K562 (cell line): ENCODE measurements around the gene USP27X. TPM values are rescaled to one million over a fixed set of nuclear protein-coding genes. Genes with fewer than 3 reads are reported as not detected.
A peak's percentile ranks its signal among the peaks of the same experiment; 100 is the strongest.

Source experiments
- ATAC-seq: fragments of 200-7000 bp; cut with Tn5 transposase; 3 replicates; pipeline ENCODE4 v1.9.1; 2020; ENCODE audit warnings: moderate library complexity
- BruUV-seq: library from RNA; stranded (reverse); fragments of 400-500 nt; replicated peaks from 2 replicates; lab custom pipeline; 2021; lab: Mats Ljungman, UMichigan
- CTCF ChIA-PET: fragments of 300-600 bp; formaldehyde crosslinking; extraction: SDS; loops from one replicate; lab custom pipeline; 2021; ENCODE audit warnings: low intra/inter-chr PET ratio; lab: Yijun Ruan, JAX
- POLR2A ChIA-PET: fragments of 300-600, 350-650 bp; sonication (Branson Sonifier 250); formaldehyde crosslinking; extraction: SDS; loops from one replicate; lab custom pipeline; 2021; ENCODE audit warnings: antibody characterized with exemption, inconsistent platforms; lab: Yijun Ruan, JAX
- DNase-seq, 4 experiments: peaks; one replicate each; pipeline versions ENCODE4 v3.0.0 to v3.0.0-alpha.2; 2011 to 2018; ENCODE audit warnings: low spot score in 3 of 4, mixed read lengths in 3 of 4; ENCODE audit errors: extremely low read depth in 1 of 4
- FAIRE-seq: peaks from 2 replicates; lab custom pipeline; 2011; peaks lifted over from hg19 to GRCh38; lab: Jason Lieb, UNC
- H2AFZ ChIP-seq: 2 replicates; pipeline ENCODE4 v1.6.0; 2011; ENCODE audit warnings: low read depth, low read length, control low read depth, inconsistent platforms
- H3K27ac ChIP-seq: fragments of 200-600 bp; 3 replicates; pipeline ENCODE4 v1.8.0; 2011; ENCODE audit warnings: low read depth, mild to moderate bottlenecking, control low read depth, inconsistent platforms, low read length, moderate library complexity, mixed read lengths; ENCODE audit errors: extremely low read depth
- H3K27me3 ChIP-seq, 2 experiments: fragments of 300-600 bp in 1 of 2; 2 replicates in 1 of 2; 3 replicates in 1 of 2; pipeline versions ENCODE4 v1.6.0 to v1.8.0; 2011; ENCODE audit warnings: inconsistent platforms in 2 of 2, low read length in 2 of 2, mild to moderate bottlenecking in 1 of 2, mixed read lengths in 1 of 2, moderate library complexity in 1 of 2; ENCODE audit not compliant: control insufficient read depth in 2 of 2, insufficient read depth in 2 of 2
- H3K36me3 ChIP-seq: fragments of 300-600 bp; 3 replicates; pipeline ENCODE4 v1.8.0; 2011; ENCODE audit warnings: mild to moderate bottlenecking, low read length, inconsistent platforms; ENCODE audit not compliant: control insufficient read depth, insufficient read depth
- H3K4me1 ChIP-seq, 2 experiments: fragments of 200-600 bp in 1 of 2; replicated peaks in 1 of 2; 2 replicates in 1 of 2; 3 replicates in 1 of 2; pipeline versions ENCODE4 v1.5.1 to v1.8.0; 2011; ENCODE audit warnings: inconsistent platforms in 2 of 2, low read length in 2 of 2, mild to moderate bottlenecking in 1 of 2, mixed read lengths in 1 of 2, moderate library complexity in 1 of 2; ENCODE audit not compliant: control insufficient read depth in 2 of 2, insufficient read depth in 2 of 2
- H3K4me2 ChIP-seq: 2 replicates; pipeline ENCODE4 v1.6.1; 2011; ENCODE audit warnings: low read length, control low read depth, inconsistent platforms, mixed read lengths; ENCODE audit not compliant: insufficient read depth
- H3K4me3 ChIP-seq: fragments of 200-600 bp; sonication (generic), shearing (Covaris generic); 2 replicates; pipeline ENCODE4 v1.5.1; 2016; ENCODE audit warnings: control low read depth, inconsistent platforms
- H3K79me2 ChIP-seq: fragments of 200-600 bp; 3 replicates; pipeline ENCODE4 v1.8.0; 2011; ENCODE audit warnings: low read length, inconsistent platforms; ENCODE audit not compliant: control insufficient read depth, insufficient read depth
- H3K9ac ChIP-seq, 2 experiments: 2 replicates each; pipeline versions ENCODE4 v1.6.0 to v1.6.1; 2011; ENCODE audit warnings: low read depth in 2 of 2, low read length in 2 of 2, control low read depth in 1 of 2, inconsistent platforms in 1 of 2, mild to moderate bottlenecking in 1 of 2, mixed read lengths in 1 of 2; ENCODE audit not compliant: insufficient read depth in 1 of 2
- H3K9me1 ChIP-seq: one replicate; pipeline ENCODE4 v1.6.0; 2011; ENCODE audit warnings: inconsistent platforms, mild to moderate bottlenecking, low read length, moderate library complexity; ENCODE audit not compliant: control insufficient read depth, insufficient read depth
- H3K9me3 ChIP-seq: replicated peaks from 2 replicates; pipeline ENCODE4 v1.5.1; 2011; ENCODE audit warnings: low read depth, low read length, inconsistent platforms; ENCODE audit not compliant: control insufficient read depth, insufficient read depth
- H4K20me1 ChIP-seq: replicated peaks from 2 replicates; pipeline ENCODE4 v1.6.1; 2011; ENCODE audit warnings: low read length, inconsistent platforms, mixed read lengths; ENCODE audit not compliant: control insufficient read depth, insufficient read depth
- BCL6 ChIP-seq: fragments of 250-450 bp; sonication (Bioruptor Pico); IDR thresholded peaks from 2 replicates; pipeline ENCODE4 v1.4.0; 2020
- CEBPB ChIP-seq: fragments of 450-650 bp; IDR thresholded peaks from 2 replicates; pipeline ENCODE4 v1.6.1; 2016; ENCODE audit warnings: missing genetic modification characterization, missing compliant biosample characterization
- CHD4 ChIP-seq: fragments of 200-600 bp; sonication (generic); IDR thresholded peaks from 3 replicates; pipeline ENCODE4 v1.6.1; 2012; ENCODE audit warnings: low read depth, mild to moderate bottlenecking, mixed read lengths, low read length, inconsistent platforms; ENCODE audit not compliant: insufficient read depth, insufficient replicate concordance, poor library complexity, severe bottlenecking
- DIDO1 ChIP-seq: fragments of 450-650 bp; IDR thresholded peaks from 2 replicates; pipeline ENCODE4 v1.6.1; 2016; ENCODE audit warnings: low read depth, missing biosample characterization, missing genetic modification characterization
- EWSR1 ChIP-seq: fragments of 450-650 bp; IDR thresholded peaks from 2 replicates; pipeline ENCODE4 v1.6.1; 2018; ENCODE audit warnings: borderline replicate concordance, mild to moderate bottlenecking, low read depth, moderate library complexity; ENCODE audit not compliant: partially characterized antibody
- HMG20A ChIP-seq: fragments of 450-650 bp; formaldehyde crosslinking; conservative IDR thresholded peaks from 2 replicates; pipeline ENCODE4 v1.4.0; 2020; ENCODE audit warnings: mild to moderate bottlenecking, mixed read lengths
- KHSRP ChIP-seq: fragments of 450-650 bp; IDR thresholded peaks from 2 replicates; pipeline ENCODE4 v1.6.1; 2017
- MCM7 ChIP-seq, 2 experiments: fragments of 450-650 bp; IDR thresholded peaks; 2 replicates each; pipeline ENCODE4 v1.6.1; 2016 to 2018
- NFE2 ChIP-seq: IDR thresholded peaks from 2 replicates; pipeline ENCODE4 v1.6.1; 2014; ENCODE audit warnings: antibody characterized with exemption, low read depth
- STAT6 ChIP-seq: sonication (generic); formaldehyde crosslinking; IDR thresholded peaks from 2 replicates; pipeline ENCODE4 v1.8.1; 2023; ENCODE audit warnings: mild to moderate bottlenecking, missing genetic modification reagents
- TEAD2 ChIP-seq: fragments of 450-650 bp; IDR thresholded peaks from 2 replicates; pipeline ENCODE4 v1.6.1; 2016; ENCODE audit warnings: missing genetic modification characterization, control low read depth, missing compliant biosample characterization
- TGIF2 ChIP-seq: sonication (generic); formaldehyde crosslinking; IDR thresholded peaks from 2 replicates; pipeline ENCODE4 v1.8.1; 2022; ENCODE audit warnings: mild to moderate bottlenecking, missing genetic modification reagents, moderate library complexity
- ZNF239 ChIP-seq: fragments of 250-450 bp; sonication (Bioruptor Pico); IDR thresholded peaks from 2 replicates; pipeline ENCODE4 v1.4.0; 2020; ENCODE audit warnings: mild to moderate bottlenecking
- ZNF316 ChIP-seq: fragments of 450-650 bp; IDR thresholded peaks from 2 replicates; pipeline ENCODE4 v1.6.1; 2016
- ZNF398 ChIP-seq: fragments of 250-450 bp; sonication (Bioruptor Pico); IDR thresholded peaks from 2 replicates; pipeline ENCODE4 v1.8.0; 2021; ENCODE audit warnings: moderate library complexity, mild to moderate bottlenecking, inconsistent platforms
- ZNF584 ChIP-seq: fragments of 200-800 bp; sonication (Bioruptor generic); IDR thresholded peaks from 2 replicates; pipeline ENCODE4 v1.6.1; 2016; ENCODE audit warnings: low read depth, mild to moderate bottlenecking, missing genetic modification characterization, missing compliant biosample characterization
- ZNF668 ChIP-seq: fragments of 250-450 bp; sonication (Bioruptor Pico); IDR thresholded peaks from 2 replicates; pipeline ENCODE4 v1.8.0; 2022; ENCODE audit warnings: mild to moderate bottlenecking, inconsistent platforms
- ZNF79 ChIP-seq: fragments of 250-450 bp; sonication (Bioruptor Pico); IDR thresholded peaks from 2 replicates; pipeline ENCODE4 v1.4.0; 2020; ENCODE audit warnings: low read depth, mild to moderate bottlenecking, moderate library complexity
- whole genome bisulfite sequencing: fragments of 100-300 bp; shearing (Covaris generic); methylation state at CpG from one replicate; pipeline ENCODE4 v1.1.6; 2016; ENCODE audit warnings: low coverage, mixed read lengths; ENCODE audit not compliant: insufficient coverage; ENCODE audit errors: missing lambda C conversion rate; 5-methylcytosine and 5-hydroxymethylcytosine counted together
- in situ Hi-C: fragments of 300-500 bp; cut with MboI; formaldehyde crosslinking; loops from 4 replicates; pipeline ENCODE4 v1.15.0; 2018; ENCODE audit warnings: inconsistent platforms, mixed read lengths
- intact Hi-C: fragments of 100-400 bp; cut with micrococcal nuclease; formaldehyde crosslinking; loops from 2 replicates; pipeline ENCODE4 v1.14.2; 2022
- polyA plus RNA-seq, 8 experiments: library from polyadenylated mRNA; depleted of rRNA in 4 of 8; stranded (reverse) in 5 of 8; unstranded in 3 of 8; fragments of >200 nt; fragmentation: Nextera tagmentation in 2 of 8; fragmentation: Illumina TruSeq in 1 of 8; extraction: Ambion mirVana in 2 of 8; extraction: Trizol in 1 of 8; gene quantifications; 2 replicates each; pipeline versions ENCODE4 v1.2.1 to v1.2.3, GENCODE V29; 2011 to 2014; ENCODE audit warnings: inconsistent platforms in 1 of 8, missing spikeins in 1 of 8
- total RNA-seq, 7 experiments: library from RNA; depleted of rRNA in 6 of 7; stranded (reverse); fragments of >200 nt in 6 of 7; fragmentation: Illumina TruSeq in 2 of 7; extraction: Trizol in 2 of 7; gene quantifications; 2 replicates each; pipeline versions ENCODE4 v1.2.1 to v1.2.3, GENCODE V29; 2011 to 2021; ENCODE audit warnings: low replicate concordance in 1 of 7

Gene USP27X
- total and polyA plus RNA-seq, 9 of the 15 experiments (the other 6 are each of a cell fraction or from before 2014, with no cell fraction given), result 0.15 to 4.7 (median 1.6) TPM

- intact Hi-C loops, result no loop called here
- no peaks in the 10 kb centered on the region for H4K20me1 ChIP-seq
- H3K27me3 ChIP-seq, result no peaks in the 10 kb centered on the region
- peaks cover 0 to 8% of the 10 kb centered on the region in 2 experiments; a peak in 2 of 5 replicates for H3K4me1 ChIP-seq
- POLR2A ChIA-PET, result no interaction called here
- no peak overlapping the region for H3K27ac ChIP-seq
- WGBS, result 0% methylated on average over 1 of the region's 1 CpG
- in situ Hi-C loops, result no loop called here
- no peaks in the 10 kb centered on the region for H3K36me3 ChIP-seq
- H3K4me3 ChIP-seq, result no peak overlapping the region
- no peak overlapping the region for H3K9ac ChIP-seq
- ATAC-seq (no peak; the same call in 1 of the 3 replicates), FAIRE-seq (peak; percentile 6), DNase-seq (no peak)
- H2AFZ ChIP-seq, result 0 out of 2 replicates have a peak overlapping the region, but pooled peaks have one; percentile 2
- no peak overlapping the region for H3K4me2 ChIP-seq
- BruUV-seq, result no TSS peak
- H3K9me1 ChIP-seq, result no peaks in the 10 kb centered on the region
- no peaks in the 10 kb centered on the region for H3K79me2 ChIP-seq
- CTCF ChIA-PET, result no interaction called here
- no peaks in the 10 kb centered on the region for H3K9me3 ChIP-seq
- TF ChIP-seq ZNF584 (CRISPR knock-in tag) (no peak), DIDO1 (no peak), CEBPB (tag) (peak; percentile 91), EWSR1 (no peak), ZNF398 (CRISPR knock-in tag) (no peak), NFE2 (peak; percentile 76), TEAD2 (tag) (no peak), CHD4 (no peak), ZNF316 (peak; percentile 65), BCL6 (CRISPR knock-in tag) (no peak), KHSRP (no peak), ZNF239 (CRISPR knock-in tag) (no peak), ZNF79 (no peak), TGIF2 (no peak), HMG20A (CRISPR knock-in tag) (no peak), MCM7 (IDR thresholded peaks at IDR 0.05) (no peak), ZNF668 (CRISPR knock-in tag) (no peak), STAT6 (no peak)
These were observed 29.3 kb upstream of the USP27X start for GRCh38 chrX:49850028-49850427.
